ENCODE results near the gene SZRD1.

SZRD1 gene

DNA sequence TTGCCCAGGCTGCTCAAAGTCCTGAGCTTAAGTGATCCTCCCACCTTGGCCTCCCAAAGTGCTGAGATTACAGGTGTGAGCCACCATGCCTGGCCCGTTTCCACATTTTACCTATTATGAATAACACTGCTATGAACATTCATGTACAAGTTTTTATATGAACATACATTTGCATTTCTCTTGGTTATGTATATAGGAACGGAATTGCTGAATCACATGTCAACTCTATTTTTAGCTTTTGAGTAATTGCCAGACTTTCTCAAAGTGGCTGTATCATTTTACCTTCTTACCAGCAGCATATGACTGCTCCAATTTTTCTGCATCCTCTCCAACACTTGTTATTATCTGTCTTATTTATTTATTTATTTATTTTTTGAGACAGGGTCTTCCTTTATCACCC, 67.5 kb downstream of the SZRD1 start:
- Histone ChIP-seq H3K36me3 (ENCODE audit: control insufficient read depth, insufficient read depth, low read length) (no peaks in the 10 kb centered on the region), H3K4me1 (no peaks in the 10 kb centered on the region), H3K79me2 (no peaks in the 10 kb centered on the region), H3K4me3 (ENCODE audit: low read depth, low read length) (no peak overlapping the region), H3K27me3 (ENCODE audit: control insufficient read depth, insufficient read depth, low read length) (no peaks in the 10 kb centered on the region), H3K27ac (no peak overlapping the region), H3K9ac (no peak overlapping the region), H3K4me2 (ENCODE audit: low read length) (no peak overlapping the region), H3K9me3 (ENCODE audit: control insufficient read depth, low read length) (no peaks in the 10 kb centered on the region), H2AFZ (no peak overlapping the region)
- TF ChIP-seq, protein P1, sequence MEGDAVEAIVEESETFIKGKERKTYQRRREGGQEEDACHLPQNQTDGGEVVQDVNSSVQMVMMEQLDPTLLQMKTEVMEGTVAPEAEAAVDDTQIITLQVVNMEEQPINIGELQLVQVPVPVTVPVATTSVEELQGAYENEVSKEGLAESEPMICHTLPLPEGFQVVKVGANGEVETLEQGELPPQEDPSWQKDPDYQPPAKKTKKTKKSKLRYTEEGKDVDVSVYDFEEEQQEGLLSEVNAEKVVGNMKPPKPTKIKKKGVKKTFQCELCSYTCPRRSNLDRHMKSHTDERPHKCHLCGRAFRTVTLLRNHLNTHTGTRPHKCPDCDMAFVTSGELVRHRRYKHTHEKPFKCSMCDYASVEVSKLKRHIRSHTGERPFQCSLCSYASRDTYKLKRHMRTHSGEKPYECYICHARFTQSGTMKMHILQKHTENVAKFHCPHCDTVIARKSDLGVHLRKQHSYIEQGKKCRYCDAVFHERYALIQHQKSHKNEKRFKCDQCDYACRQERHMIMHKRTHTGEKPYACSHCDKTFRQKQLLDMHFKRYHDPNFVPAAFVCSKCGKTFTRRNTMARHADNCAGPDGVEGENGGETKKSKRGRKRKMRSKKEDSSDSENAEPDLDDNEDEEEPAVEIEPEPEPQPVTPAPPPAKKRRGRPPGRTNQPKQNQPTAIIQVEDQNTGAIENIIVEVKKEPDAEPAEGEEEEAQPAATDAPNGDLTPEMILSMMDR (IDR thresholded peaks at IDR 0.05): no peak

GRCh38 chr1:16436946-16437474, 70.0 kb downstream of the SZRD1 start, which contains the start of gene SPATA21:
TSS of gene SPATA21 (minus strand) at chr1:16437424. CDS start at chr1:16431371, 6,053 bp downstream.
- TF ChIP-seq, protein P1 (IDR thresholded peaks at IDR 0.05): no peak

GRCh38 chr1:16438516-16438915, 71.5 kb downstream of the SZRD1 start:
- no peaks in the 10 kb centered on the region for H3K9me3 ChIP-seq (ENCODE audit: control insufficient read depth, low read length)
- no peaks in the 10 kb centered on the region for H3K36me3 ChIP-seq (ENCODE audit: control insufficient read depth, insufficient read depth, low read length)
- H3K4me2 ChIP-seq (ENCODE audit: low read length): no peak overlapping the region
- H3K27ac ChIP-seq: no peak overlapping the region
- TF ChIP-seq, protein P1 (IDR thresholded peaks at IDR 0.05): no peak
- no peaks in the 10 kb centered on the region for H3K27me3 ChIP-seq (ENCODE audit: control insufficient read depth, insufficient read depth, low read length)
- no peak overlapping the region for H2AFZ ChIP-seq
- H3K4me3 ChIP-seq (ENCODE audit: low read depth, low read length): no peak overlapping the region
- peaks cover 6% of the 10 kb centered on the region for H3K79me2 ChIP-seq
- no peaks in the 10 kb centered on the region for H3K4me1 ChIP-seq
- no peak overlapping the region for H3K9ac ChIP-seq

More at GRCh38 chr1:16436946-16437474, 70.0 kb downstream of the SZRD1 start, which contains the start of gene SPATA21:
- no peak within 1 kb of the TSS for H3K27ac ChIP-seq
- no peaks in the 10 kb centered on the region for H3K36me3 ChIP-seq (ENCODE audit: control insufficient read depth, insufficient read depth, low read length)
- H3K27me3 ChIP-seq (ENCODE audit: control insufficient read depth, insufficient read depth, low read length): no peaks in the 10 kb centered on the region
- H3K79me2 ChIP-seq: peaks cover 6% of the 10 kb centered on the region
- H3K4me3 ChIP-seq (ENCODE audit: low read depth, low read length): no peak within 1 kb of the TSS
- H3K9ac ChIP-seq: no peak within 1 kb of the TSS
- H2AFZ ChIP-seq: no peak within 1 kb of the TSS
- H3K4me2 ChIP-seq (ENCODE audit: low read length): no peak within 1 kb of the TSS
- H3K4me1 ChIP-seq: no peaks in the 10 kb centered on the region
- H3K9me3 ChIP-seq (ENCODE audit: control insufficient read depth, low read length): no peaks in the 10 kb centered on the region

- Histone ChIP-seq H3K27ac (no peak overlapping the region), H3K79me2 (peaks cover 6% of the 10 kb centered on the region), H3K9ac (no peak overlapping the region), H3K27me3 (ENCODE audit: control insufficient read depth, insufficient read depth, low read length) (no peaks in the 10 kb centered on the region), H3K36me3 (ENCODE audit: control insufficient read depth, insufficient read depth, low read length) (no peaks in the 10 kb centered on the region), H3K4me3 (ENCODE audit: low read depth, low read length) (no peak overlapping the region), H3K9me3 (ENCODE audit: control insufficient read depth, low read length) (no peaks in the 10 kb centered on the region), H3K4me2 (ENCODE audit: low read length) (no peak overlapping the region), H2AFZ (no peak overlapping the region), H3K4me1 (no peaks in the 10 kb centered on the region)
- TF ChIP-seq, protein P1 (IDR thresholded peaks at IDR 0.05): no peak
Measured at GRCh38 chr1:16438924-16439323, 71.9 kb downstream of the SZRD1 start.

DNA sequence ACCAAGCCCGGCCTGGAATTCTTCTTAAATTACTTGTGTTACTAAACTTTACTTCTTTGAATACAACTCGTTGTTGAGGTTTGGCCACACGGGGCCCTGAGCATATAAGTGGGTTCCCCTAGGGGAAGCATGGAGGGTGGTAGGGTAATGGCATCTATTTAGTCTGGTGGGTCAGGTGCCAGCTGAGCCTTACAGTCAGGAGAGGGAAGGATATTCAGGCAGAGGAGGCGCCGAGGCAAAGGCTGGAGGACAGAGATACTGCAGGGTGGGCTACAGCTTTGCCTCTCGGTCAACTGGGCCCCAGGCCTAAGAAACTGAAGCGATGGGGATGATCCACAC, 73.1 kb downstream of the SZRD1 start:
- peak overlapping the region; percentile 86 for H3K4me2 ChIP-seq (ENCODE audit: low read length)
- H3K27ac ChIP-seq: peak overlapping the region; percentile 65
- no peaks in the 10 kb centered on the region for H3K9me3 ChIP-seq (ENCODE audit: control insufficient read depth, low read length)
- H3K4me1 ChIP-seq: no peaks in the 10 kb centered on the region
- no peaks in the 10 kb centered on the region for H3K36me3 ChIP-seq (ENCODE audit: control insufficient read depth, insufficient read depth, low read length)
- peak overlapping the region; percentile 92 for H3K4me3 ChIP-seq (ENCODE audit: low read depth, low read length)
- TF ChIP-seq, protein P1 (IDR thresholded peaks at IDR 0.05): no peak
- no peaks in the 10 kb centered on the region for H3K27me3 ChIP-seq (ENCODE audit: control insufficient read depth, insufficient read depth, low read length)
- H3K9ac ChIP-seq: no peak overlapping the region
- H2AFZ ChIP-seq: peak overlapping the region; percentile 87
- peaks cover 6% of the 10 kb centered on the region for H3K79me2 ChIP-seq

Measured in parathyroid adenoma (tissue), 2 donors.